MM.1S (cell line): ENCODE data around the gene RIPOR3.

Experiments used
- EZH2 ChIP-seq: fragments of 300-600 bp; sonication (generic); optimal IDR thresholded peaks from 2 replicates; pipeline ENCODE3; 2017; ENCODE audit warnings: low read depth, mild to moderate bottlenecking, antibody characterized with exemption, low read length, mixed read lengths
- EZH2phosphoT487 ChIP-seq: fragments of 300-600 bp; sonication (generic); IDR thresholded peaks from 2 replicates; pipeline ENCODE4 v1.6.1; 2018; ENCODE audit warnings: antibody characterized with exemption, low read length
- TF ChIP-seq, protein P1 (sequence below): fragments of 300-600 bp; sonication (generic); IDR thresholded peaks from 2 replicates; pipeline ENCODE4 v1.5.1; 2016; ENCODE audit warnings: antibody characterized with exemption, low read length, mixed read lengths

DNA sequence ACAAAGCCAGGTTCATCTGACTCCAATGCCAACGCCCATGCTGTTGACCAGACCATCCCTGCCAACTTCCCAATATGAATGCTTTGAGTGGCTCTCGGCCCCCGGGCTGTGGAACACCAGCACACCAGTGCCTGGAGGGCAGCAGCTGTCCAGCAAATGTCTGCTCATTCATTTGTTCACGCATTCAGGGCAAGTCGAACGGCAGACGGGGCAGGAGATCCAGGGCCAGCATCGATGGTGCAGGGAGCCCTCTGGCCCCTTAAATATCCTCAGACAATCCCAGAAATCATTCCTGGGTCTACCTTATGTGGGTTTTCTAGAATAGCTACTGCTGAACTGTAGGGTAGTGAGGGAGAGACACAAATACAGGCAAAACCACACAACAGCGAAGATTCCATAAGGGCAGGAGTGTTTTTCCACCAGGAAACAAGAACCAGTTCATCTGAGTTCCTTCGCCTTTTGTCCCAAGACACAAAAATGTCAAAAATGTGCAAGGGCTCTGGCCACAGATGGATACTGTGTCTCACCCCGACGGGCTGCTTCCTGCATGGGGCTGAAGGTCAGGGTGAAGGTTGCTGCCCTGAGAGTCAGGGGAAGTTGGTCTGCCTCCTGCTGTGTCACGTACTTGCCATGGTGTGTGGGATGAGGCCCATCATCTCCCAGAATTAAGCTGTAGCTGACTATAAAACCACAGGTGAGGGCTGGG, 15.5 kb downstream of the RIPOR3 start:
- no peak for TF ChIP-seq EZH2phosphoT487
- TF ChIP-seq, protein P1, sequence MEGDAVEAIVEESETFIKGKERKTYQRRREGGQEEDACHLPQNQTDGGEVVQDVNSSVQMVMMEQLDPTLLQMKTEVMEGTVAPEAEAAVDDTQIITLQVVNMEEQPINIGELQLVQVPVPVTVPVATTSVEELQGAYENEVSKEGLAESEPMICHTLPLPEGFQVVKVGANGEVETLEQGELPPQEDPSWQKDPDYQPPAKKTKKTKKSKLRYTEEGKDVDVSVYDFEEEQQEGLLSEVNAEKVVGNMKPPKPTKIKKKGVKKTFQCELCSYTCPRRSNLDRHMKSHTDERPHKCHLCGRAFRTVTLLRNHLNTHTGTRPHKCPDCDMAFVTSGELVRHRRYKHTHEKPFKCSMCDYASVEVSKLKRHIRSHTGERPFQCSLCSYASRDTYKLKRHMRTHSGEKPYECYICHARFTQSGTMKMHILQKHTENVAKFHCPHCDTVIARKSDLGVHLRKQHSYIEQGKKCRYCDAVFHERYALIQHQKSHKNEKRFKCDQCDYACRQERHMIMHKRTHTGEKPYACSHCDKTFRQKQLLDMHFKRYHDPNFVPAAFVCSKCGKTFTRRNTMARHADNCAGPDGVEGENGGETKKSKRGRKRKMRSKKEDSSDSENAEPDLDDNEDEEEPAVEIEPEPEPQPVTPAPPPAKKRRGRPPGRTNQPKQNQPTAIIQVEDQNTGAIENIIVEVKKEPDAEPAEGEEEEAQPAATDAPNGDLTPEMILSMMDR, result no peak
- TF ChIP-seq EZH2, result no peak
